HG03457 (cell line): ENCODE measurements around the gene IGDCC3.
"Not testable (repeated sequence)": the region's sequence is repeated elsewhere in the genome, so short reads cannot be mapped to it uniquely, and the experiment has no call there.

Source experiments
- ATAC-seq: cut with Tn5 transposase; IDR thresholded peaks from one replicate; pipeline ENCODE4 v1.9.1; 2021; ENCODE audit warnings: moderate number of reproducible peaks; ENCODE audit not compliant: unreplicated experiment

IGDCC3 gene

GRCh38 chr15:65371976-65372786 is 5.6 kb downstream of the IGDCC3 start:
- no peak for ATAC-seq

DNA sequence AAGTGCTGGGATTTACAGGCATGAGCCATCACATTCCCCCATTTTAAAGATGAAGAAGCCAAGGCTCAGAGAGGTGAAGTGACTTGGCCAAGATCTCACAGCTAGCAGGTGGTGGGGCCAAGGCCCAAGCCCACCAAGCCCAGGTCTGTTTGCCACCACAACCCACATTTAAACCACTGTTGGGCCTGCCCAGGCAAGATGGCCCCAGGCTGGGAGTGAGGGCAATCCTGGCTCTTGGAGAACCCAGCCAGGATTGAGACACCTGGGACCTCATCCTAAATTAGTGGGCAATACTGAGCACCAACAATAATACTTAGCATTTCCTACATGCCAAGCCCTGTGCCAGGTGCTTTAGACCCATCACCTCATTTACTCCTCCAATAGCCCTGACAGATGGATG is 6.9 kb downstream of the IGDCC3 start:
- no peak for ATAC-seq

DNA sequence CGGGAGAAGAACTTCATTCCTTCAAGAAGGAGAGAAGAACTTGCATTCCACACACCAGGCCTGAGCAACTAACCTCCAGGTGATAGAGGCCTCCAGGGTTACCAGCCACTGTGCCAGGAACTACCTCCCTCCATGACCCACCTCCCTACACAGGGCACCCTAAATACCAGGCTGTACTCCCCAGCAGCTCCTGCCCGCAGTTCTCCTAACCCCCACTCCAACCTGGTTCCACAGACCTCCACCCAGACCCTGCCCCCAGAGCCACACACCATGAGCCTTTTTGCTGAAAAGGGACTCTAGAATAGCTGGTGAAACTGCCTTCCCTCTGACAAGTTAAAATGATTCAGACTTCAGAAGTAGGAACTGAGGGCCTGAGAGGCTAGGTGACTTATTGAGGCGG is 8.2 kb downstream of the IGDCC3 start:
- no peak for ATAC-seq

DNA sequence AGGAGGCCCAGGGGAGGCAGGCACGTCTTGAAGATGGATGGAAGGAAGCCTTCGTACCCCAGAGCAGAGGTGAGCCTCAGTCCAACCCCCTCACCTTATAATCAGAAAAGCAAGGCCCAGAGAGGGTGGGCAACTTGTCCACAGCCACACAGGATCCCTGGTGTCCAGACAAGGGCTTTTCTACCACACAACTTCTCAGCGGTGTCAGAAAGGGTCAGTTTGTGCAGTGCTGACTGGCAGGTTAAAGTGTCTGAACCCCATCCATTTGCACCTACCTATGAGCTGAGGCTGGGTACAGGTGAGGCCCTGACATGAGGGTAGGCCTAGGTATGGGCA is 8.6 kb downstream of the IGDCC3 start:
- ATAC-seq, result no peak

- no peak for ATAC-seq
Measured at GRCh38 chr15:65368302-65369211, 9.2 kb downstream of the IGDCC3 start.

- no peak for ATAC-seq
Measured at GRCh38 chr15:65366122-65366892, 11.5 kb downstream of the IGDCC3 start.

GRCh38 chr15:65365229-65365628 is 12.6 kb downstream of the IGDCC3 start:
- no peak for ATAC-seq

GRCh38 chr15:65363766-65364165 is 14.0 kb downstream of the IGDCC3 start:
- no peak for ATAC-seq

- ATAC-seq, result no peak
Measured at GRCh38 chr15:65363306-65363705, 14.5 kb downstream of the IGDCC3 start.

GRCh38 chr15:65362491-65362890 is 15.3 kb downstream of the IGDCC3 start:
- ATAC-seq, result no peak

GRCh38 chr15:65361708-65362459 is 15.9 kb downstream of the IGDCC3 start:
- no peak for ATAC-seq

- no peak for ATAC-seq
Measured at GRCh38 chr15:65360506-65360905, 17.3 kb downstream of the IGDCC3 start.

DNA sequence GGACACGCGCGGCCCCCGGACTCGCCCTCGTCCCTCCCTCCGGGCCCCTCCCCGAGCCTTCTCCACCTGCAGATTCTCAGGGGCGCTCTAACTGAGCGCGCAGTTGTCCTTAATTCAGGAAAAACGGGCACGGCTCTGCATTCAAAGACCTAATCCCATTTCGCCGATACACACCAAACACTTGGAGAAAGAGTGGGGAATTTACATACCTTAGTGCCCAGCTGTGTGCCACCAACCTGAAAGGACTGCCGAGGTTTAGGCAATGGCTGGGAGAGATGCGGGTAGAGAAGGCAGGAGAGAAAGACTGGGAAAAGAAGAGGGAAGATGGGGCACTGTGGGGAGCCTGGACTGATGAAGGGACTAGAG is 21.8 kb downstream of the IGDCC3 start:
- ATAC-seq, result no peak

GRCh38 chr15:65355173-65355987 is 22.4 kb downstream of the IGDCC3 start:
- ATAC-seq, result no peak

DNA sequence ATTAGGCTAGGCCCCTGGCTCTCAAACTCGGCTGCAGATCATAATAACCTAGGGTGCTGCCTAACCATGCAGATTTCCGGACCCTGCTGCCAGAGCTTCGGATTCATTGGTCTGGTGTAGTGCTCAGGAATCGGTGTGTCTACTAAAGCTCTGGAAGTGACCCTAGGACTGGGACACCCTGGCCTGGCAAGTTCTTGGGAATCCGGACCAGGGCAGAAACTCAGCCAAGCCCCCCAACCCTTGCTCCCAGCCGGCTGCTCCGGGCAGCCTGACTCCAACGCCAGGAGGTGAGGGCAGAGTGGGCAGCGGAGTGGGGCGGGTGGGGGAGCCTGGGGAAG is 23.0 kb downstream of the IGDCC3 start:
- ATAC-seq, result no peak

DNA sequence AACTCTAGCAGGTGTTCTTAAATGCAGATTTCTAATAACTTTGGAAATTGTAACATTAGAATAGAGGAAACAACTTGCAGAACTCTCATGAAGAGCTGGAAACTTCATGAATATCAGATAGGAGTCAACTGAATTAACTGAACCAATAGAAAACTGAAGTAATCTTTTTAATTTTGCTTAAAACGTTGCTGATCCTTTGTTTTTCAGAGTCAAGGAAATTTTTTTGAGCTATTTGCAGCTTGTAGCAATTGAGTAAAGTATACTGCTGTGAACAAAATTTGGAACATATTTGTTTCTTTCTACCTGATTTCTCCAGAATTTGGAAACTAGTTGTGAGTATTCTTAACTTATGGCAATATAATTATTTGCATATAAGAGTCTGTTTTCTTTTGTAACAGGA is 25.8 kb downstream of the IGDCC3 start:
- not testable (repeated sequence) for ATAC-seq

DNA sequence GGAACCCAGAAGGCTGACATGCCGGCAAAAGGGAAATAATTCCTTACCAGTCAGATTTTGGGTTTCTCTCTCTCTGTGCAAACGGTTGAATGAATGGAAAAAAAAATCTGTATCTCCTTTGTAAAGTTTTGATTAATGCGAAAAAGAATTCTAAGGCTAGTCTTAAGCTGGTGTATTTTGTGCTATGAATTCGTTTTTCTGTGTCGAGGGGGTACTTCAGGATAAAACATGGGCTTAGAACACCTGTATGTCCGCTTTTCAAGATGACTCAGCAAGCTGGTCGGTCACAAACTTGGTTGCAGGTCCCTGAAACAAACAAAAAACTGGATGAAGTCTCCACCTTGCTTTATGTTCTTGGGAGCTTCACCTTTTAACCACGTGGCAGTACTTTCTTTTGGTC is 28.5 kb downstream of the IGDCC3 start:
- no peak for ATAC-seq

GRCh38 chr15:65347756-65348155 is 30.0 kb downstream of the IGDCC3 start:
- ATAC-seq, result not testable (repeated sequence)

GRCh38 chr15:65346856-65347598 is 30.8 kb downstream of the IGDCC3 start:
- ATAC-seq, result no peak
